K562 (cell line): ENCODE measurements around the gene HDHD5.

Source experiments
- EZH2 ChIP-seq: IDR thresholded peaks from 2 replicates; pipeline ENCODE4 v1.6.1; 2012; ENCODE audit warnings: low read depth, mild to moderate bottlenecking, inconsistent platforms, low read length, borderline replicate concordance
- NBN ChIP-seq: fragments of 450-650 bp; IDR thresholded peaks from 2 replicates; pipeline ENCODE4 v1.6.1; 2016; ENCODE audit warnings: low read depth, mild to moderate bottlenecking
- REST ChIP-seq, 2 experiments: fragments of 450-650 bp; formaldehyde crosslinking in 1 of 2; IDR thresholded peaks; 2 replicates each; pipeline versions ENCODE4 v1.4.0 to v1.6.1; 2014 to 2020; ENCODE audit warnings: mild to moderate bottlenecking in 2 of 2, borderline replicate concordance in 1 of 2, low read depth in 1 of 2
- SMARCC2 ChIP-seq: fragments of 450-650 bp; IDR thresholded peaks from 2 replicates; pipeline ENCODE4 v1.6.1; 2017; ENCODE audit warnings: antibody characterized with exemption, moderate library complexity, mild to moderate bottlenecking, low read depth
- SREBF1 ChIP-seq: fragments of 150-350 bp; IDR thresholded peaks from 2 replicates; pipeline ENCODE4 v1.6.1; 2014; ENCODE audit warnings: antibody characterized with exemption, low read depth, low read length, borderline replicate concordance
- ZBTB26 ChIP-seq: fragments of 450-650 bp; formaldehyde crosslinking; IDR thresholded peaks from 2 replicates; pipeline ENCODE4 v1.4.0; 2022; ENCODE audit warnings: missing genetic modification characterization
- ZFP36 ChIP-seq: fragments of 150-350 bp; IDR thresholded peaks from 2 replicates; pipeline ENCODE4 v1.6.1; 2018; ENCODE audit warnings: low read length, low read depth; ENCODE audit not compliant: partially characterized antibody
- TF ChIP-seq, protein P1 (sequence below), 3 experiments: IDR thresholded peaks in 2 of 3; conservative IDR thresholded peaks in 1 of 3; 2 replicates each; pipeline ENCODE4 v1.5.1; 2011 to 2012; ENCODE audit warnings: low read length in 3 of 3, mild to moderate bottlenecking in 3 of 3, control low read depth in 2 of 3, improper control_type of control experiment in 1 of 3, inconsistent platforms in 1 of 3, low read depth in 1 of 3, mixed read lengths in 1 of 3, moderate library complexity in 1 of 3; ENCODE audit not compliant: insufficient read depth in 2 of 3

DNA sequence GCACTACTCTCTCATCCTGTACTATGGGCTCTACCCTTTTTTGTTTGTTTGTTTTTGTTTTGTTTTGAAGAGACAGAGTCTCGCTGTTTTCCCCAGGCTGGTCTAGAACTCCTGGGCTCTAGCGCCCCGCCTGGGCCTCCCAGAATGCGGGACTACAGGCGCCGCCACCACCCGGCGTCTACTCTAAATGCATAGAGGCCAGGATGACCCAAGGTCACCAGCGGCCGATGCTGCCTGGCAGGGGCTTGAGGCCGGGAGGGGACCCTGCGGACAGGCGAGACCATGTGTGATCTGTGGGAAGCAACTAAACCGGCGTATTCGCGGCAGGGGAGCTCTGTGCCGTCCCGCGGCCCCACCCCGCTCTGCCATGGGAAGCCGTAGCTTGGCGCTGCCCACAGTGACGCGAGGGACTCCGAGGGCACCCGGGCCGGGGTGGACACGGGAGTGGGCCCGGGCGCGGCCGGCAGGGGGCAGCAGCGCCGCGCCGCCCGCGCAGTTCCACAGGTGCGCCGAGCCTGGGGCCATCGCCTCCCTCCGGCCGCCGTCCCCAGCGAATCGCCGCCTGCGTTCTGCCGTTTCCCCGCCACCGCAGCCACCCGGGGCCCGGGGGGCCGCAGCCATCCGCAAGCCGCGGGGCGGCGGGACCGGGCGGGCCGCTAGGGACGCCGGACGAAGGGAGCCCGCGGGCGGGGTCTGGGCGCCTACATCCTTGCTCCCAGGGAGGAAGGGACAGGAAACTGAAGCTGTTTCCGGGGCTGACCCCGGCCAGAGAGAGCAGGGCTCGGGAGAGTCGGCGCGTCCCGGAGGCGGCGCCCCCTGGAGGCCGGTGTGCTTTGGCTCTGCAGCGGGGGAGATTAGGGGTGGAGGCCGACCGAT, 12.3 kb upstream of the HDHD5 start:
- TF ChIP-seq EZH2 (no peak), SMARCC2 (no peak; the same call in 1 of the 2 replicates), ZBTB26 (0 out of 2 replicates have a peak, but pooled peaks have one; percentile 31), SREBF1 (no peak), REST (IDR thresholded peaks at IDR 0.05; ENCODE audit: borderline replicate concordance) (peak; percentile 62), REST (CRISPR knock-in tag; IDR thresholded peaks at IDR 0.05; ENCODE audit: low read depth) (no peak), ZFP36 (no peak), NBN (peak; percentile 83)
- TF ChIP-seq, protein P1, sequence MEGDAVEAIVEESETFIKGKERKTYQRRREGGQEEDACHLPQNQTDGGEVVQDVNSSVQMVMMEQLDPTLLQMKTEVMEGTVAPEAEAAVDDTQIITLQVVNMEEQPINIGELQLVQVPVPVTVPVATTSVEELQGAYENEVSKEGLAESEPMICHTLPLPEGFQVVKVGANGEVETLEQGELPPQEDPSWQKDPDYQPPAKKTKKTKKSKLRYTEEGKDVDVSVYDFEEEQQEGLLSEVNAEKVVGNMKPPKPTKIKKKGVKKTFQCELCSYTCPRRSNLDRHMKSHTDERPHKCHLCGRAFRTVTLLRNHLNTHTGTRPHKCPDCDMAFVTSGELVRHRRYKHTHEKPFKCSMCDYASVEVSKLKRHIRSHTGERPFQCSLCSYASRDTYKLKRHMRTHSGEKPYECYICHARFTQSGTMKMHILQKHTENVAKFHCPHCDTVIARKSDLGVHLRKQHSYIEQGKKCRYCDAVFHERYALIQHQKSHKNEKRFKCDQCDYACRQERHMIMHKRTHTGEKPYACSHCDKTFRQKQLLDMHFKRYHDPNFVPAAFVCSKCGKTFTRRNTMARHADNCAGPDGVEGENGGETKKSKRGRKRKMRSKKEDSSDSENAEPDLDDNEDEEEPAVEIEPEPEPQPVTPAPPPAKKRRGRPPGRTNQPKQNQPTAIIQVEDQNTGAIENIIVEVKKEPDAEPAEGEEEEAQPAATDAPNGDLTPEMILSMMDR (IDR thresholded peaks at IDR 0.05 in 2 of 3, conservative IDR thresholded peaks at IDR 0.05 in 1 of 3; ENCODE audit: insufficient read depth in 2 of 3, low read depth in 1 of 3, low read length in 3 of 3), result peak; percentile 86 to 92 (median 87)
